ENCODE measurements around the gene GATA6.

The GATA6 gene

GRCh38 chr18:22207021-22207758, 37.8 kb downstream of the GATA6 start:
- TF ChIP-seq TAF1 (IDR thresholded peaks at IDR 0.05; ENCODE audit: borderline replicate concordance, insufficient read depth, low read length) = no peak
- TF ChIP-seq REST (IDR thresholded peaks at IDR 0.05; ENCODE audit: insufficient read depth in 1 of 2, low read depth in 2 of 2, low read length in 2 of 2) = no peak
- TF ChIP-seq FOXP2 (optimal IDR thresholded peaks at IDR 0.05; ENCODE audit: borderline replicate concordance, extremely low read depth, extremely low read length, insufficient read depth) = no peak
- no peak for TF ChIP-seq POLR2AphosphoS5 (IDR thresholded peaks at IDR 0.05; ENCODE audit: low read depth, low read length)
- TF ChIP-seq SIN3A (IDR thresholded peaks at IDR 0.05; ENCODE audit: borderline replicate concordance, insufficient read depth, low read length) = no peak

- TF ChIP-seq FOXP2 (optimal IDR thresholded peaks at IDR 0.05; ENCODE audit: borderline replicate concordance, extremely low read depth, extremely low read length, insufficient read depth) (no peak), REST (IDR thresholded peaks at IDR 0.05; ENCODE audit: insufficient read depth in 1 of 2, low read depth in 2 of 2, low read length in 2 of 2) (no peak), SIN3A (IDR thresholded peaks at IDR 0.05; ENCODE audit: borderline replicate concordance, insufficient read depth, low read length) (no peak), TAF1 (IDR thresholded peaks at IDR 0.05; ENCODE audit: borderline replicate concordance, insufficient read depth, low read length) (no peak), POLR2AphosphoS5 (IDR thresholded peaks at IDR 0.05; ENCODE audit: low read depth, low read length) (no peak)
Measured at GRCh38 chr18:22210311-22210754, 40.9 kb downstream of the GATA6 start.

GRCh38 chr18:22211657-22212056, 42.3 kb downstream of the GATA6 start:
- TF ChIP-seq POLR2AphosphoS5 (IDR thresholded peaks at IDR 0.05; ENCODE audit: low read depth, low read length) (no peak), TAF1 (IDR thresholded peaks at IDR 0.05; ENCODE audit: borderline replicate concordance, insufficient read depth, low read length) (no peak), FOXP2 (optimal IDR thresholded peaks at IDR 0.05; ENCODE audit: borderline replicate concordance, extremely low read depth, extremely low read length, insufficient read depth) (no peak), SIN3A (IDR thresholded peaks at IDR 0.05; ENCODE audit: borderline replicate concordance, insufficient read depth, low read length) (no peak), REST (IDR thresholded peaks at IDR 0.05; ENCODE audit: insufficient read depth in 1 of 2, low read depth in 2 of 2, low read length in 2 of 2) (no peak)

- TF ChIP-seq SIN3A (IDR thresholded peaks at IDR 0.05; ENCODE audit: borderline replicate concordance, insufficient read depth, low read length) = no peak
- TF ChIP-seq REST (IDR thresholded peaks at IDR 0.05; ENCODE audit: insufficient read depth in 1 of 2, low read depth in 2 of 2, low read length in 2 of 2) = no peak
- no peak for TF ChIP-seq TAF1 (IDR thresholded peaks at IDR 0.05; ENCODE audit: borderline replicate concordance, insufficient read depth, low read length)
- no peak for TF ChIP-seq FOXP2 (optimal IDR thresholded peaks at IDR 0.05; ENCODE audit: borderline replicate concordance, extremely low read depth, extremely low read length, insufficient read depth)
- TF ChIP-seq POLR2AphosphoS5 (IDR thresholded peaks at IDR 0.05; ENCODE audit: low read depth, low read length) = no peak
Measured at GRCh38 chr18:22213333-22213973, 44.1 kb downstream of the GATA6 start.
